Measurements from ENCODE around the gene FRY. TPM values are rescaled to one million over a fixed set of nuclear protein-coding genes. Genes with fewer than 3 reads are reported as not detected.

FRY gene
- total RNA-seq, 2 donors from 2014 or later: 122 to 165 TPM

DNA sequence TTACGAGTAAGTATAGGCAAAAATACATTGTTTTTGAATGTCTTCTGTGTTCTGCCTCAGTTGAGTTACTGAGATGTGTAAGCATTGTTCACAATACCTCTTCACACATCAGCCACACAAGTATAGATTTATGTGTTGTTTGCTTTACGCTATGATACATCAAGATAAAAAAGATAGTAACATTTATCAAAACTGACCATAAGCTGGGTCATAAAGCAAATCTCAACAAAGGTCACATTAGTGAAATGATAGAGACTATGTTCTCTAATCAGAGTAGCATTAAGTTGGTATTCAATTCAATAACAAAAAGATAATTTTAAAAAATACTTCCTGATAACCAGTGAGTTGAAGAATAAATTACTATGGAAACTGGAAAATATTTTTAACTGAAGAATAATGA lies 156.1 kb downstream of the FRY start:
- no peak overlapping the region for H3K4me3 ChIP-seq
- H3K4me1 ChIP-seq (ENCODE audit: control insufficient read depth in 1 of 2, low read depth in 2 of 2): no peaks in the 10 kb centered on the region
- H3K27me3 ChIP-seq (replicated peaks; ENCODE audit: insufficient read depth): no peaks in the 10 kb centered on the region
- TF ChIP-seq, protein P1, sequence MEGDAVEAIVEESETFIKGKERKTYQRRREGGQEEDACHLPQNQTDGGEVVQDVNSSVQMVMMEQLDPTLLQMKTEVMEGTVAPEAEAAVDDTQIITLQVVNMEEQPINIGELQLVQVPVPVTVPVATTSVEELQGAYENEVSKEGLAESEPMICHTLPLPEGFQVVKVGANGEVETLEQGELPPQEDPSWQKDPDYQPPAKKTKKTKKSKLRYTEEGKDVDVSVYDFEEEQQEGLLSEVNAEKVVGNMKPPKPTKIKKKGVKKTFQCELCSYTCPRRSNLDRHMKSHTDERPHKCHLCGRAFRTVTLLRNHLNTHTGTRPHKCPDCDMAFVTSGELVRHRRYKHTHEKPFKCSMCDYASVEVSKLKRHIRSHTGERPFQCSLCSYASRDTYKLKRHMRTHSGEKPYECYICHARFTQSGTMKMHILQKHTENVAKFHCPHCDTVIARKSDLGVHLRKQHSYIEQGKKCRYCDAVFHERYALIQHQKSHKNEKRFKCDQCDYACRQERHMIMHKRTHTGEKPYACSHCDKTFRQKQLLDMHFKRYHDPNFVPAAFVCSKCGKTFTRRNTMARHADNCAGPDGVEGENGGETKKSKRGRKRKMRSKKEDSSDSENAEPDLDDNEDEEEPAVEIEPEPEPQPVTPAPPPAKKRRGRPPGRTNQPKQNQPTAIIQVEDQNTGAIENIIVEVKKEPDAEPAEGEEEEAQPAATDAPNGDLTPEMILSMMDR (IDR thresholded peaks at IDR 0.05): no peak
- DNase-seq (ENCODE audit: low spot score) (no peak), ATAC-seq (ENCODE audit: insufficient number of reproducible peaks, low FRiP score, low read depth) (no peak)
- H3K9me3 ChIP-seq: no peaks in the 10 kb centered on the region
- peaks cover 17% of the 10 kb centered on the region for H3K36me3 ChIP-seq
- H3K27ac ChIP-seq: no peak overlapping the region

DNA sequence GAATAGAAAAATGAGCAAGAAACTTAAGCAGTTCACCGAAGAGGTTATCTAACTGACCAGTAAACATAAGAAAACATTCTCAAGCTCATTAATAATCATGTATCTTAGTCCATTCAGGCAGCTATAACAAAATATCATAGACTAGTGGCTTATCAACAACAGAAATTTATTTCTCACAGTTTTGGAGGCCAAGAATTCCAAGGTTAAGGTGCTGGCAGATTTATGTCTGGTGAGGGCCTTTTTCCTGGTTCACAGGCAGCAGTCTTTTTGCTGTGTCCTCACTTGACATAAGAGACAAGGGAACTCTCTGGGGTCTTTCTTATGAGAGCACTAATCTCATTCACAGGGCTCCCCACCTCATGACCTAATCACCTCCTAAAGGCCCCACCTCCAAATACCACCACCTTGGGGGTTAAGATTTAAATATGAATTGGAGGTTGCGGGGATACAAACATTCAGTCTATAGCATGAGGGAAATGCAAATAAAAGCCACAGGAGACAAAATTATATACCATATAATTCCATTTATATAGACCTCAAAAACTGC lies 160.0 kb downstream of the FRY start:
- Histone ChIP-seq H3K27me3 (replicated peaks; ENCODE audit: insufficient read depth) (no peaks in the 10 kb centered on the region), H3K36me3 (peaks cover 9% of the 10 kb centered on the region), H3K4me3 (no peak overlapping the region), H3K27ac (no peak overlapping the region), H3K9me3 (no peaks in the 10 kb centered on the region), H3K4me1 (ENCODE audit: control insufficient read depth in 1 of 2, low read depth in 2 of 2) (peaks cover 0 to 3% of the 10 kb centered on the region in 2 donors)
- DNase-seq (ENCODE audit: low spot score) (no peak), ATAC-seq (ENCODE audit: insufficient number of reproducible peaks, low FRiP score, low read depth) (no peak)
- TF ChIP-seq, protein P1 (IDR thresholded peaks at IDR 0.05): no peak

DNA sequence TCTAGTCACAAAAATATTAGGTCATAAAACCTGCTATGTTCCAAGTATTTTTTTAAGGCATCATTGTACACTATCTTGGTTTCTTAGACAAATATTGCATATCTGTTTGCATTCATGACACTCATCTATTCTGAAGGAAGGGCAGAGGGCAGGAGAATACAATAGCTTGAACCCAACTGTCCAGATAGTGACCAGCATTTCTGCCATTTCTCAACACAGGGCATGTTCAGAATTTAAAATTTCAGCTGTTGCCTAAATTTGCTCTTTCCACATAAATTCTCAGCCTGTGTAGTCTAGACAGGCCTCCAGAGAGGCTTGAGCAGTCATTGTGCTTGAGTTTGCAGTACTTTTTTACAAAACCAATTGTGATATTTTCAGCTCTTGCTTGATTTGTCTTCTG lies 164.1 kb downstream of the FRY start:
- Histone ChIP-seq H3K4me1 (ENCODE audit: control insufficient read depth in 1 of 2, low read depth in 2 of 2) (peaks cover 0 to 3% of the 10 kb centered on the region in 2 donors), H3K27me3 (replicated peaks; ENCODE audit: insufficient read depth) (no peaks in the 10 kb centered on the region), H3K27ac (peak overlapping the region in 1 of 2 donors; percentile 21), H3K4me3 (no peak overlapping the region), H3K36me3 (no peaks in the 10 kb centered on the region), H3K9me3 (no peaks in the 10 kb centered on the region)
- TF ChIP-seq, protein P1 (IDR thresholded peaks at IDR 0.05): no peak
- DNase-seq (ENCODE audit: low spot score): no peak
- ATAC-seq (ENCODE audit: insufficient number of reproducible peaks, low FRiP score, low read depth): no peak

DNA sequence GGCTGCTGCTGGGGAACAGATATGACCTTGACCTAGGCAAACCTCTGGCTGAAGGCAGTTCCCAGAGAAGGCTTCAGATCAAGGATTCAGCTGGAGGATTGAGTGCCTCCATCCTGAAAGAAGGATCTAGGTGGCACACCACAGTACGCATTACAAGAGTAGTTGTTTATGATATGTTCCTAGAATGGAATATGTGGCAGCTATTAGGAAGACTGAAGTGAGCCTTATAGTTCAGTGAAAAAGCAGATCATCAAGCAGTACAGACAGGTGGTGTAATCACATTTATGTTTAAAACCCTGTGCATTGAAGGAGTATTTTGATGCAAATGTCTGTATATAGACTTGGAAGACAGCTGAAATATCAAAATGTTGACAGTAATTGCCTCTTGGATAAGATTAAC lies 167.6 kb downstream of the FRY start:
- no peak for ATAC-seq (ENCODE audit: insufficient number of reproducible peaks, low FRiP score, low read depth)
- DNase-seq (ENCODE audit: low spot score): no peak
- H3K4me1 ChIP-seq (ENCODE audit: control insufficient read depth in 1 of 2, low read depth in 2 of 2): peaks cover 0 to 3% of the 10 kb centered on the region in 2 donors
- no peaks in the 10 kb centered on the region for H3K27me3 ChIP-seq (replicated peaks; ENCODE audit: insufficient read depth)
- TF ChIP-seq, protein P1 (IDR thresholded peaks at IDR 0.05): no peak
- no peaks in the 10 kb centered on the region for H3K36me3 ChIP-seq
- H3K9me3 ChIP-seq: no peaks in the 10 kb centered on the region
- no peak overlapping the region for H3K27ac ChIP-seq
- no peak overlapping the region for H3K4me3 ChIP-seq

DNA sequence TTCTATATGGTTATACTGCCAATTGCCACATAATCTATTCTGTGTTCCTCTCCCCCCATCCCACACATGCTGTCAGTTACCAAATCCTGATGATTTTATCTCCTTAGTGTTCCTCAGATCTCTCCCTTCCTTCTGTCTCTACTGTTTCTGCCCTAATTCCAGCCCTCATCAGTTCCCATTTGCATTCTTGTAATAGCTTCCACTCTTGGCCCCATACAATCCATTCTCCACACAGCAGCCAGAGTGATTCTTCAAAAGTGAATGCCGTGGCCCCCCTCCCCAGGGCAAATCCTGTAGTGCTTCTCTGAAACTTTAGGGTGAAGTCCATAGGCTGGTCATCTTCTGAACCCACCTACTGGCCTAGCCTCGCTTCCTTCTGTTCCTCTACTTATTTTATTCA lies 169.2 kb downstream of the FRY start:
- Histone ChIP-seq H3K27me3 (replicated peaks; ENCODE audit: insufficient read depth) (no peaks in the 10 kb centered on the region), H3K9me3 (no peaks in the 10 kb centered on the region), H3K4me3 (no peak overlapping the region), H3K36me3 (no peaks in the 10 kb centered on the region), H3K4me1 (ENCODE audit: control insufficient read depth in 1 of 2, low read depth in 2 of 2) (no peaks in the 10 kb centered on the region), H3K27ac (no peak overlapping the region)
- TF ChIP-seq, protein P1 (IDR thresholded peaks at IDR 0.05): no peak
- ATAC-seq (ENCODE audit: insufficient number of reproducible peaks, low FRiP score, low read depth) (no peak), DNase-seq (ENCODE audit: low spot score) (no peak)
